Lower leg skin (tissue), 4 donors: ENCODE measurements around the gene NR2F1. TPM values are rescaled to one million over a fixed set of nuclear protein-coding genes. Genes with fewer than 3 reads are reported as not detected.
A peak's percentile ranks its signal among the peaks of the same experiment; 100 is the strongest.

Experiments
- DNase-seq, 2 donors: peaks; one replicate each; pipeline ENCODE4 v3.0.0-alpha.2; 2019; ENCODE audit warnings: low spot score in 2 of 2
- H3K4me3 ChIP-seq: fragments of 200-600 bp; sonication (generic); 2 replicates; pipeline ENCODE4 v1.5.1; 2017; ENCODE audit warnings: mild to moderate bottlenecking, low read depth; ENCODE audit not compliant: poor library complexity, severe bottlenecking
- CTCF ChIP-seq, 3 donors: fragments of 450-650 bp; IDR thresholded peaks; one replicate each; pipeline ENCODE4 v1.5.1; 2016; ENCODE audit warnings: antibody characterized with exemption in 3 of 3, mild to moderate bottlenecking in 3 of 3, moderate library complexity in 2 of 3
- POLR2A ChIP-seq, 2 donors: fragments of 450-650 bp; IDR thresholded peaks; one replicate each; pipeline ENCODE4 v1.6.1; 2016 to 2017; ENCODE audit warnings: antibody characterized with exemption in 2 of 2, mild to moderate bottlenecking in 1 of 2, moderate library complexity in 1 of 2
- WGBS, 2 donors: methylation state at CpG; one replicate each; pipeline ENCODE4 v1.1.5; 2018; 5-methylcytosine and 5-hydroxymethylcytosine counted together
- intact Hi-C: fragments of 100-400 bp; cut with DNase I; formaldehyde crosslinking; loops from one replicate; pipeline ENCODE4 v1.15.0; 2023; ENCODE audit warnings: low total_unique reads
- total RNA-seq, 4 donors: library from RNA; depleted of rRNA; stranded (reverse); fragments of >200 nt; gene quantifications; one replicate each; pipeline ENCODE4 v1.1.0, GENCODE V29; 2016

Gene NR2F1
- total RNA-seq, 4 donors from 2014 or later: 0.72 to 5.9 (median 2.7) TPM

- no peak overlapping the region for H3K4me3 ChIP-seq
- no peak for DNase-seq
- TF ChIP-seq CTCF (IDR thresholded peaks at IDR 0.05) (no peak), POLR2A (IDR thresholded peaks at IDR 0.05) (no peak)
- intact Hi-C loops: no loop called here
- WGBS, 2 donors: 59 to 68% methylated on average over 13 of the region's 13 CpGs
Observed at GRCh38 chr5:93569300-93570160, 13.5 kb upstream of the NR2F1 start.

GRCh38 chr5:93570294-93571113, 12.5 kb upstream of the NR2F1 start:
- no peak overlapping the region for H3K4me3 ChIP-seq
- no peak for TF ChIP-seq POLR2A (IDR thresholded peaks at IDR 0.05)
- no peak for TF ChIP-seq CTCF (IDR thresholded peaks at IDR 0.05)
- no peak for DNase-seq
- intact Hi-C loops: no loop called here
- 38 to 42% methylated on average over 47 to 61 of the region's 70 CpGs for WGBS, 2 donors

- TF ChIP-seq POLR2A (IDR thresholded peaks at IDR 0.05) (no peak), CTCF (IDR thresholded peaks at IDR 0.05) (no peak)
- intact Hi-C loops: no loop called here
- DNase-seq: no peak
- WGBS, 2 donors: 45 to 48% methylated on average over 26 to 27 of the region's 32 CpGs
- no peak overlapping the region for H3K4me3 ChIP-seq
Observed at GRCh38 chr5:93571114-93571949, 11.7 kb upstream of the NR2F1 start.

- 16 to 23% methylated on average over 10 to 29 of the region's 40 CpGs for WGBS, 2 donors
- TF ChIP-seq POLR2A (IDR thresholded peaks at IDR 0.05): no peak
- TF ChIP-seq CTCF (IDR thresholded peaks at IDR 0.05): no peak
- DNase-seq: no peak
- H3K4me3 ChIP-seq: no peak overlapping the region
- intact Hi-C loops: no loop called here
Observed at GRCh38 chr5:93572101-93572607, 10.9 kb upstream of the NR2F1 start.

GRCh38 chr5:93572608-93573353, 10.2 kb upstream of the NR2F1 start:
- no peak overlapping the region for H3K4me3 ChIP-seq
- DNase-seq: peak in 1 of 2 donors; percentile 81
- no peak for TF ChIP-seq POLR2A (IDR thresholded peaks at IDR 0.05)
- TF ChIP-seq CTCF (IDR thresholded peaks at IDR 0.05): no peak
- 21 to 31% methylated on average over 39 to 45 of the region's 45 CpGs for WGBS, 2 donors
- intact Hi-C loops: no loop called here
